Stomach smooth muscle (tissue), 2 donors: ENCODE data around the gene G6PC2.

Source experiments
- H3K27ac ChIP-seq: one replicate; pipeline ENCODE4 v1.7.0; 2013; ENCODE audit warnings: mild to moderate bottlenecking, low read length, inconsistent platforms
- H3K27me3 ChIP-seq, 2 donors: one replicate each; pipeline ENCODE4 v1.7.0; 2013; ENCODE audit warnings: low read length in 2 of 2; ENCODE audit not compliant: insufficient read depth in 2 of 2, control insufficient read depth in 1 of 2
- H3K36me3 ChIP-seq, 2 donors: one replicate each; pipeline ENCODE4 v1.7.0; 2013; ENCODE audit warnings: low read length in 2 of 2; ENCODE audit not compliant: control insufficient read depth in 2 of 2, insufficient read depth in 2 of 2
- H3K4me1 ChIP-seq: one replicate; pipeline ENCODE4 v1.7.0; 2013; ENCODE audit warnings: low read length; ENCODE audit not compliant: control insufficient read depth, insufficient read depth
- H3K4me3 ChIP-seq, 2 donors: one replicate each; pipeline ENCODE4 v1.7.0; 2013; ENCODE audit warnings: low read length in 2 of 2
- H3K9ac ChIP-seq, 2 donors: one replicate each; pipeline ENCODE4 v1.7.0; 2013; ENCODE audit warnings: low read length in 2 of 2, mild to moderate bottlenecking in 1 of 2
- H3K9me3 ChIP-seq, 2 donors: one replicate each; pipeline ENCODE4 v1.7.0; 2013; ENCODE audit warnings: low read length in 2 of 2; ENCODE audit not compliant: control insufficient read depth in 2 of 2
- donor health status: healthy.
- donor health status: Pancreatic carcinoma.

The G6PC2 gene

GRCh38 chr2:168948621-168949212 is 47.6 kb downstream of the G6PC2 start:
- no peak overlapping the region for H3K27ac ChIP-seq
- peaks cover 0 to 6% of the 10 kb centered on the region in 2 donors for H3K9me3 ChIP-seq
- no peak overlapping the region for H3K9ac ChIP-seq
- no peaks in the 10 kb centered on the region for H3K4me1 ChIP-seq
- no peak overlapping the region for H3K4me3 ChIP-seq
- H3K27me3 ChIP-seq, result no peaks in the 10 kb centered on the region
- no peaks in the 10 kb centered on the region for H3K36me3 ChIP-seq

DNA sequence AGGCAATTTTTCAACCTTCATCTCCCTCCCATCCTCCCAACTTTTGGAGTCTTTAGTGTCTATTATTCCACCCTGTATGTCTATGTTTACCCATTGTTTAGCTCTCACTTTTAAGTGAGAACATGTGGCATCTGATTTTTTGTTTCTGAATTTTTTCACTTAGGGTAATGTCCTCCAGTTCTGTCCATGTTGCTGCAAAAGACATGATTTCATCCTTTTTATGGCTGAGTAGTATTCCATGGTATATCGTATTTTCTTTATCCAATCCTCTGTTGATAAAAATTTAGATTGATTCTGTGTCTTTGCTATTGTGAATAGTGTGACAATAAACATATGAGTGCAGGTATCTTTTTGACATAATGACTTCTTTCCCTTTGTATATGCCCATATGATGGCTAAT is 48.2 kb downstream of the G6PC2 start:
- no peaks in the 10 kb centered on the region for H3K36me3 ChIP-seq
- no peak overlapping the region for H3K4me3 ChIP-seq
- no peak overlapping the region for H3K27ac ChIP-seq
- H3K9ac ChIP-seq, result no peak overlapping the region
- peaks cover 0 to 6% of the 10 kb centered on the region in 2 donors for H3K9me3 ChIP-seq
- no peaks in the 10 kb centered on the region for H3K27me3 ChIP-seq
- H3K4me1 ChIP-seq, result no peaks in the 10 kb centered on the region

- Histone ChIP-seq H3K27me3 (no peaks in the 10 kb centered on the region), H3K9ac (no peak overlapping the region), H3K9me3 (peaks cover 0 to 6% of the 10 kb centered on the region in 2 donors), H3K27ac (no peak overlapping the region), H3K4me3 (no peak overlapping the region), H3K36me3 (no peaks in the 10 kb centered on the region), H3K4me1 (no peaks in the 10 kb centered on the region)
Measured at GRCh38 chr2:168951871-168952270, 50.8 kb downstream of the G6PC2 start.

DNA sequence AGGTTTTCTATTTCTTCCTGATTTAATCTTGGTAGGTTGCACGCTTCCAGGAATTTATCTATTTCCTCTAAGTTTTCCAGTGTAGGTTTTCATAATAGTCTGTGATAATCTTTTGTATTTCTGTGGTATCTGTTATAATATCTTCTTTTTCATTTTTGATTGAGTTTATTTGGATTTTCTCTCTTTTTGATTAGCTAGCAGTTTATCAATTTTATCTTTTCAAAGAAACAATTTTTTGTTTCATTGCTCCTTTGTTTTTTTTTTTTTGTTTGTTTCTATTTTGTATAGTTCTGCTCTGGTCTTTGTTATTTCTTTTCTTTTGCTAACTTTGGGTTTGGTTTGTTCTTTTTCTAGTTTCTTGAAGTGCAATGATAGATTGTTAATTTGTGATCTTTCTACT is 51.3 kb downstream of the G6PC2 start:
- no peak overlapping the region for H3K27ac ChIP-seq
- H3K9me3 ChIP-seq, result peaks cover 0 to 6% of the 10 kb centered on the region in 2 donors
- no peak overlapping the region for H3K9ac ChIP-seq
- no peaks in the 10 kb centered on the region for H3K27me3 ChIP-seq
- no peak overlapping the region for H3K4me3 ChIP-seq
- H3K36me3 ChIP-seq, result no peaks in the 10 kb centered on the region
- H3K4me1 ChIP-seq, result no peaks in the 10 kb centered on the region

DNA sequence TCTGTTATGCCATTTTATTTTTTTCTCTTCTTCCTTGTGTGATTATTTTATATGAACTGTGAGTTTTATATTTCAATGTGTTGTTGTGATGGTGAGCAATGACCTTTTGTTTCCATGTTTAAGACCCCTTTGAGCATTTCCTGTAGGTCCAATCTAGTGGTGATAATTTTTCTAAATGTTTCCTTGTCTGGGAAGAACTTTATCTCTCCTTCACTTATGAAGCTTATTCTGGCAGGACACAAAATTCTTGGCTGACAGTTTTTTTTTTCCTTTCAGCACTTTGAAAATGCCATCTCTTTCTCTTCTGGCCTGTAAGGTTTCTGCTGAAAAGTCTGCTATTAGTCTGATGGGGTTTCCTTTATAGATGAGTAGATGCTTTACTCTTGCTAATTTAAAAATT is 53.2 kb downstream of the G6PC2 start:
- H3K27ac ChIP-seq, result no peak overlapping the region

GRCh38 chr2:168955321-168955720 is 54.2 kb downstream of the G6PC2 start:
- H3K36me3 ChIP-seq, result no peaks in the 10 kb centered on the region

More for the DNA sequence above, 53.2 kb downstream of the G6PC2 start:
- no peaks in the 10 kb centered on the region for H3K27me3 ChIP-seq
- no peak overlapping the region for H3K9ac ChIP-seq
- no peaks in the 10 kb centered on the region for H3K36me3 ChIP-seq
- H3K4me3 ChIP-seq, result no peak overlapping the region
- no peaks in the 10 kb centered on the region for H3K4me1 ChIP-seq
- peaks cover 0 to under 1% of the 10 kb centered on the region in 2 donors for H3K9me3 ChIP-seq

GRCh38 chr2:168956392-168956791 is 55.3 kb downstream of the G6PC2 start:
- Histone ChIP-seq H3K9ac (no peak overlapping the region), H3K4me1 (no peaks in the 10 kb centered on the region), H3K27ac (no peak overlapping the region), H3K4me3 (no peak overlapping the region), H3K27me3 (no peaks in the 10 kb centered on the region), H3K36me3 (no peaks in the 10 kb centered on the region), H3K9me3 (no peaks in the 10 kb centered on the region)

More at GRCh38 chr2:168955321-168955720, 54.2 kb downstream of the G6PC2 start:
- Histone ChIP-seq H3K4me3 (no peak overlapping the region), H3K9ac (no peak overlapping the region), H3K9me3 (no peaks in the 10 kb centered on the region), H3K4me1 (no peaks in the 10 kb centered on the region), H3K27me3 (no peaks in the 10 kb centered on the region), H3K27ac (no peak overlapping the region)
